Measurements from ENCODE around the gene CUX1.

CUX1 gene

GRCh38 chr7:102082693-102083368 lies 265.4 kb downstream of the CUX1 start:
- H3K4me1 ChIP-seq (ENCODE audit: control insufficient read depth, insufficient read depth, low read length), result no peaks in the 10 kb centered on the region
- H3K9me3 ChIP-seq (ENCODE audit: control insufficient read depth, insufficient read depth, low read depth, low read length), result no peaks in the 10 kb centered on the region
- H3K4me3 ChIP-seq (ENCODE audit: low read depth, low read length), result no peak overlapping the region
- H3K36me3 ChIP-seq (ENCODE audit: control insufficient read depth in 2 of 2, insufficient read depth in 1 of 2, low read length in 2 of 2), result peaks cover 0 to 2% of the 10 kb centered on the region in 2 experiments; a peak in 2 of 3 replicates
- POLR2A ChIA-PET, result no interaction called here
- no peak overlapping the region for H3K27ac ChIP-seq (ENCODE audit: extremely low read depth, low read depth, low read length)
- CTCF ChIA-PET, result interaction anchor here (0.7 kb wide), 1 partner anchor 54 kb away, joined by 3 read pairs; no protein-coding TSS in a partner anchor
- TF ChIP-seq ZNF692 (tag by site-specific recombination; IDR thresholded peaks at IDR 0.05) (no peak), ZNF155 (tag by site-specific recombination; IDR thresholded peaks at IDR 0.05) (no peak), ZNF274 (IDR thresholded peaks at IDR 0.05; ENCODE audit: low read length) (no peak), ZNF274 (tag by site-specific recombination; IDR thresholded peaks at IDR 0.05; ENCODE audit: borderline replicate concordance) (no peak), ZNF362 (tag by site-specific recombination; IDR thresholded peaks at IDR 0.05) (no peak), ZNF10 (tag by site-specific recombination; IDR thresholded peaks at IDR 0.05) (no peak), SP7 (tag by site-specific recombination; IDR thresholded peaks at IDR 0.05) (no peak), ZNF792 (tag by site-specific recombination; IDR thresholded peaks at IDR 0.05) (no peak), ZFP69B (tag by site-specific recombination; IDR thresholded peaks at IDR 0.05) (no peak), ZNF433 (tag by site-specific recombination; IDR thresholded peaks at IDR 0.05; ENCODE audit: low read depth) (no peak), ZNF473 (tag by site-specific recombination; IDR thresholded peaks at IDR 0.05) (no peak), ZFP3 (tag by site-specific recombination; IDR thresholded peaks at IDR 0.05; ENCODE audit: low read depth) (no peak), BCL6B (tag by site-specific recombination; IDR thresholded peaks at IDR 0.05) (no peak), HOXD13 (CRISPR knock-in tag; IDR thresholded peaks at IDR 0.05; ENCODE audit: borderline replicate concordance) (no peak), GLI2 (tag by site-specific recombination; IDR thresholded peaks at IDR 0.05; ENCODE audit: borderline replicate concordance, low read depth) (no peak), ZNF530 (tag by site-specific recombination; IDR thresholded peaks at IDR 0.05; ENCODE audit: low read depth) (no peak), ZNF140 (tag by site-specific recombination; IDR thresholded peaks at IDR 0.05) (no peak), ZNF76 (tag by site-specific recombination; IDR thresholded peaks at IDR 0.05; ENCODE audit: borderline replicate concordance, low read depth) (no peak), GLIS1 (tag by site-specific recombination; IDR thresholded peaks at IDR 0.05) (no peak)

GRCh38 chr7:102085218-102085772 lies 267.9 kb downstream of the CUX1 start:
- H3K4me3 ChIP-seq (ENCODE audit: low read depth, low read length), result no peak overlapping the region
- ChIA-PET POLR2A (no interaction called here), CTCF (no interaction called here)
- peaks cover 0 to 2% of the 10 kb centered on the region in 2 experiments; a peak in 2 of 3 replicates for H3K36me3 ChIP-seq (ENCODE audit: control insufficient read depth in 2 of 2, insufficient read depth in 1 of 2, low read length in 2 of 2)
- TF ChIP-seq ZNF701 (tag by site-specific recombination; IDR thresholded peaks at IDR 0.05) (no peak), EGR2 (tag by site-specific recombination; IDR thresholded peaks at IDR 0.05; ENCODE audit: low read depth) (peak; percentile 94), ZFHX2 (tag by site-specific recombination; conservative IDR thresholded peaks at IDR 0.05) (peak; percentile 93)
- H3K9me3 ChIP-seq (ENCODE audit: control insufficient read depth, insufficient read depth, low read depth, low read length), result no peaks in the 10 kb centered on the region
- no peaks in the 10 kb centered on the region for H3K4me1 ChIP-seq (ENCODE audit: control insufficient read depth, insufficient read depth, low read length)
- H3K27ac ChIP-seq (ENCODE audit: extremely low read depth, low read depth, low read length), result no peak overlapping the region
